NCI-H2107 treated with DMSO at 0.1 percent for 48 hours (cell line): Measurements from ENCODE around the gene INF2.

Experiments used
- DNase-seq: peaks from one replicate; lab custom pipeline; 2025; ENCODE audit not compliant: unreplicated experiment; lab: John Stamatoyannopoulos, UW

INF2 gene

DNA sequence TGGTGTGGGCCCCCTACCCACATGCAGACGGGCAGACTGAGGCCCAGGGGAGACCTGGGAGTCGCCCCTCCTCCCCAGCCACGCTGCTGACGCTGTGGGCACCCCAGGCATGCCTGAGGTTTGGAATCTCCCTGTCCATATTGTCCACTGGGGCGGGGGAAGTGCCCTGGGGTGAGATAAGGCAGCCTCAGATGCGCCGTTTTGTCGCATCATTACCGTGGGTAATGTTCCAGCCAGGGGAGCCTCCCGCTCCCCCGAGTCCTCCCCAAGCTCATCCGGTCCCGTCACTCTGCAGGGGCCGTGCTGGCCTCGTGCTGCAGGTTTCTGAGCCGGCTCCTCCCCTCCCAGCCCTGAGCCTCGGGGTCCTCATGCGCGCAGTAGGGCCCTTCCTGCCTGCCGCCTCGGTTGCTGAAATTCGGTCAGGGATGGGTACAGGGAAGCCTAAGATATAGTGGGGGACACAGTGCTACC lies 11.4 kb downstream of the INF2 start:
- no peak for DNase-seq

DNA sequence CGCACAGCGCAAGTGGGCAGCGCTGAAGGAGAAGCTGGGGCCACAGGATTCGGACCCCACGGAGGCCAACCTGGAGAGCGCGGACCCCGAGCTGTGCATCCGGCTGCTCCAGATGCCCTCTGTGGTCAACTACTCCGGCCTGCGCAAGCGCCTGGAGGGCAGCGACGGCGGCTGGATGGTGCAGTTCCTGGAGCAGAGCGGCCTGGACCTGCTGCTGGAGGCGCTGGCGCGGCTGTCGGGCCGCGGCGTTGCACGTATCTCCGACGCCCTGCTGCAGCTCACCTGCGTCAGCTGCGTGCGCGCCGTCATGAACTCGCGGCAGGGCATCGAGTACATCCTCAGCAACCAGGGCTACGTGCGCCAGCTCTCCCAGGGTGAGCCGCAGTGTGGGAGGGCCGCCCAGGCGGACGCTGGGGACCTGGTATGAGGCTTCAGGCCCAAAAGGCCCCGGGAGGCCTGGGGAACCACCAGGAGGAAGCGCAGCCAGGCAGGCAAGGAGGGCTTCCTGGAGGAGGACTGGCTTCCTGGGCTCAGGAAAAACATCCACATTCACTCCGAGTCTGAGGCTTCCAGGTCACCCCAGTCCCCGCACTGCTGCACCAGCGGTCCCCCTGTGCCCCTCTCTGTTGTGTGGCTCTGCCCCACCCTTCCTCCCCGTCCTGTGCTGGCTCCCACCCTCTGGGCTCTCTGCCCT lies 12.1 kb downstream of the INF2 start:
- no peak for DNase-seq

DNA sequence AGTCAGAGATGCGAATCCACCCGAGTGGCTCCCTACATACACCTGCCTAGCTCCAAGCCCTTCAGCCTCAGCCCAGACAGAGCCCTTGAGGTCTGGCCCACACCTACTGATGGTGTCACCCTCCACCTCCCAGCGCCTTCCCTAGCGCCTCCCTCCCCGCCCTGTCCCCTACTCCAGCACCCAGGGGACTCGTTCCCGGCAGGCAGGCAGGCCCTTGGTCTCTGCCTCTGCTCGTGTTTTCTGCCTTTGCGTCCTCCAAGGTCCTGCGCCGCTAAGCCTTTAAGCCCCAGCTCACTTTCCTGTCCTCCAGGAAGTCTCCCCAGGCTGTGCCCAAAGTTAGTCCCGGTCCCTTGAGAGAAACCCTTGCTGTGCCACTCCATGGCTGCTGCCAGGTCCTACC lies 12.7 kb downstream of the INF2 start:
- peak; percentile 20 for DNase-seq

GRCh38 chr14:104702673-104703072 lies 13.3 kb downstream of the INF2 start:
- DNase-seq: no peak

DNA sequence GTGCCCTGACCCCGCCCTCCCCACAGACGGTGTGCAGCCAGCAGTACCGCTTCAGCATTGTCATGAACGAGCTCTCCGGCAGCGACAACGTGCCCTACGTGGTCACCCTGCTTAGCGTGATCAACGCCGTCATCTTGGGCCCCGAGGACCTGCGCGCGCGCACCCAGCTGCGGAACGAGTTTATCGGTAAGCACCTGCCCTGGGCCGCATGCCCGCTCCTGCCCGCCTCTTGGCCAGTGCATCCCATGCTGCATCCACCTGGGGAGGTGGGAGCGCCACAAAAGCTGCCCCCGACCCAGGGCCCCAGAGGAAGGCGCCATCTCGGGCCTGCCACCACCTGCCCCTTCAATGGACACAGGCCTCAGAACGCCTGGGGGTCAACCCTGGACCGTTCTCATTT lies 13.9 kb downstream of the INF2 start:
- DNase-seq: no peak

GRCh38 chr14:104704252-104704651 lies 14.8 kb downstream of the INF2 start:
- no peak for DNase-seq

- DNase-seq: no peak
Observed at GRCh38 chr14:104705340-104706047, 16.1 kb downstream of the INF2 start.

DNA sequence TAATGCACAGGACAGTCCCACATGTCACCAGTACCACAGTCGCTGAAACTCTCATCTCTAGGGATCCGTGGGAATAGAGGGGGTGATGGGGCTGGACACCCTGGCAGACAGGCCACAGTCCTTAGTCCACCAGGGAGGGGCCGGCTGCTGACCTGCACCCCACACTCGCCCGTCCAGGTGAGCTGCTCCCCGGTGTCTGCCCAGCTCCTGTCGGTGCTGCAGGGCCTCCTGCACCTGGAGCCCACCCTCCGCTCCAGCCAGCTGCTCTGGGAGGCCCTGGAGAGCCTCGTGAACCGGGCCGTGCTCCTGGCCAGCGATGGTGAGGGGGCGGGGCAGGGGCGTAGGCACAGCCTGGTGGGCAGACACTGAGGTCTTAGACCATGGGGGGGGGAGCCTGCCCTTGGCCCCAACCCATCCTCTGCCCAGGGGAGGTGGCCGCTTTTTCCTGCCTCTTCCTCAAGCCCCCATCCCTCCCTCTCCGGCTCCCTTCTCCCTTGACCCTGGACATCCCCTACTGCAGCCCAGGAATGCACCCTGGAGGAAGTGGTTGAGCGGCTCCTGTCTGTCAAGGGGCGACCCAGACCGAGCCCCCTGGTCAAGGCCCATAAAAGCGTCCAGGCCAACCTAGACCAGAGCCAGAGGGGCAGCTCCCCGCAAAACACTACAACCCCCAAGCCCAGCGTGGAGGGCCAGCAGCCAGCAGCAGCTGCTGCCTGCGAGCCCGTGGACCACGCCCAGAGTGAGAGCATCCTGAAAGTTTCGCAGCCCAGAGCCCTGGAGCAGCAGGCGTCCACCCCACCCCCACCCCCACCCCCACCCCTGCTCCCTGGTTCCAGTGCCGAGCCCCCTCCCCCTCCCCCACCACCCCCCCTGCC lies 17.6 kb downstream of the INF2 start:
- DNase-seq: no peak

GRCh38 chr14:104707608-104708595 lies 18.5 kb downstream of the INF2 start:
- no peak for DNase-seq

GRCh38 chr14:104708606-104709268 lies 19.3 kb downstream of the INF2 start:
- peak; percentile 32 for DNase-seq

- DNase-seq: no peak
Observed at GRCh38 chr14:104709387-104710039, 20.1 kb downstream of the INF2 start.

GRCh38 chr14:104710071-104710735 lies 20.8 kb downstream of the INF2 start:
- no peak for DNase-seq

DNA sequence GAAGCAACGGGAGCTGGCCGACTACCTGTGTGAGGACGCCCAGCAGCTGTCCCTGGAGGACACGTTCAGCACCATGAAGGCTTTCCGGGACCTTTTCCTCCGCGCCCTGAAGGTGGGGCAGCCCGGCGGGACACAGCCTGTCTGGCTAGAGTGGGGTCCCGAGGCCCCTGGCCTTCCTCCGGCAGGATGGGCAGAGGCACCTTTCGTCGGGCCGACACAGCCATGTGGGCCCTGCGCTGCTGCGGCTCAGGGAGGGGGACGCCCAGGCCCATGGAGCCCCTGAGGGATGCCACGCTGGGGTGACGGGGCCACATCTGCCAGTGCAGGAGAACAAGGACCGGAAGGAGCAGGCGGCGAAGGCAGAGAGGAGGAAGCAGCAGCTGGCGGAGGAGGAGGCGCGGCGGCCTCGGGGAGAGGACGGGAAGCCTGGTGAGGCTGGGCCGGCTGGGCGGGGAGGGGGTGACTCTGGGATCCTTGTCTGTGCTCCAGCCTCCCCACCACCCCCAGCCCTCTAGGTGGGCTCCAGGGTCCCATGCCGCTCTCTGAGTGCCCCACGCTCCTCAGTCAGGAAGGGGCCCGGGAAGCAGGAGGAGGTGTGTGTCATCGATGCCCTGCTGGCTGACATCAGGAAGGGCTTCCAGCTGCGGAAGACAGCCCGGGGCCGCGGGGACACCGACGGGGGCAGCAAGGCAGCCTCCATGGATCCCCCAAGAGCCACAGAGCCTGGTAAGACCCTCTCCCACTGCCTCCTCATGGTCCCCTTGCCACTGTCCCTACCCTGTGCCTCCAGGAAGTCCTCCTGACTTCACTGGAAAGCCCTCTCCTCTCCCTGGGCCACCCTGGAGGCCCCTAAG lies 23.7 kb downstream of the INF2 start:
- DNase-seq: no peak

- no peak for DNase-seq
Observed at GRCh38 chr14:104714066-104714465, 24.6 kb downstream of the INF2 start.

GRCh38 chr14:104714681-104715080 lies 25.3 kb downstream of the INF2 start:
- DNase-seq: no peak

DNA sequence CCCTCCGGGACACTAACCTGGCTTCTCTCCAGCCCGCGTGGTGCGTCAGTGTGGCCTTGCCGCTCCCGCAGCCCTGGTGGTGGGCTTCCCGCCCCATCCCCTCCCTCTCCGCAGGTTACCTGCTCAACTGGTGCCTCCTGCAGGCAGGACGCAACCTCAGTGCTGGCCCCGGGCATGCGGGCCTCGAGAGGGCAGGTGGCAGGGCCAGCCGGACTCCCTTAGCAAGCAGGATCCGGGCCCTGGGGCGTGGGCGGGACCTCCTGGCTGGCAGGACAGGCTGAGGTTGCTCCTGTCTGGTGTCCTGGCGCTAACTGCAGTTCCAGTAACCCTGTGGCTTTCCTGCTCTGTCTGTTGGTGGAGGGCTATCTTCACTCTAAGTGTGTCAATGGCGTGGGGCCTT lies 26.0 kb downstream of the INF2 start:
- DNase-seq: no peak

DNA sequence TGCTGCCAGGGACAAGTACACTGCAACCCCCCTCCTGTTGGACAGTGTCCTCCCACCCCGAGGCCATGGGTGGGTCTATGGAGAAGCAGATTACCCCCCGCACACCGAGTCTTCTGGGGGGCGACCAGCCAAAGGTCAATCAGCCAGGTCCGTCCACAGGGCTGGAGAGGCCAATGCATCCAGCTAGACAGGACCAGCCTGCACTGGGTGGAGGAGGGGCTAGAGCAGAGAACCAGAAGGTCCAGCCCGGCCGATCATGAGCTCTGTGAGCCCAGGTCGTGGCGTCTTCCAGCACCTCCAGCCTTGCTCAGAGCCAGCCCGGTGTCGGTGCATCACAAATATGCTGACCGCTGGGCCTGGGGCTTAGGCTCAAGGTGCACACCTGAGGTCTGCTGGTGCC lies 26.5 kb downstream of the INF2 start:
- DNase-seq: no peak

DNA sequence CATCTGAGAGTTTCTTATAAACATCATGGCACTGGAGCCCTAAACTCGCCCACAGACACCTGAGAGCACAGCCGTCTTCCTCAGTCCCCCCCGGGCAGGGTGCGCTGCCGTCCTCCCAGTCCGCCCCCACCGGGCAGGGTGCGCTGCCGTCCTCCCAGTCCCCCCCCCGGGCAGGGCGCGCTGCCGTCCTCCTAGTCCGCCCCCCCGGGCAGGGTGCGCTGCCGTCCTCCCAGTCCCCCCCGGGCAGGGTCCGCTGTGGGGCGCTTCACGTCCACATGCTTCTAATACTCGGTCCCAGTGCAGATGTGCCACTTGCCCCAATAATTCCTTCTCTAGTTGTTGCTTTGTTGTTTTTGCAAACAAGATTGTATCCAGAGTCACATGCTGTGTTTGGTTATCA lies 27.7 kb downstream of the INF2 start:
- DNase-seq: no peak
